GM19043 (cell line): ENCODE measurements around the gene KCNG2.

Source experiments
- ATAC-seq: cut with Tn5 transposase; IDR thresholded peaks from one replicate; pipeline ENCODE4 v1.9.1; 2021; ENCODE audit warnings: low read depth; ENCODE audit not compliant: unreplicated experiment

KCNG2 gene

GRCh38 chr18:79766308-79766707, 31.4 kb upstream of the KCNG2 start:
- ATAC-seq: no peak

- no peak for ATAC-seq
These were observed 29.0 kb upstream of the KCNG2 start for GRCh38 chr18:79768745-79769144.

GRCh38 chr18:79769698-79770500, 27.8 kb upstream of the KCNG2 start:
- ATAC-seq: no peak

- no peak for ATAC-seq
These were observed 27.3 kb upstream of the KCNG2 start for GRCh38 chr18:79770501-79770815.

GRCh38 chr18:79770826-79771225, 26.9 kb upstream of the KCNG2 start:
- ATAC-seq: no peak

- ATAC-seq: no peak
These were observed 26.2 kb upstream of the KCNG2 start for GRCh38 chr18:79771446-79772107.

GRCh38 chr18:79772108-79772864, 25.5 kb upstream of the KCNG2 start:
- ATAC-seq: no peak

GRCh38 chr18:79772865-79773696, 24.7 kb upstream of the KCNG2 start:
- ATAC-seq: no peak

- ATAC-seq: no peak
These were observed 23.6 kb upstream of the KCNG2 start for GRCh38 chr18:79774111-79774510.

- ATAC-seq: no peak
These were observed 22.1 kb upstream of the KCNG2 start for GRCh38 chr18:79775441-79776221.

- no peak for ATAC-seq
These were observed 21.1 kb upstream of the KCNG2 start for GRCh38 chr18:79776674-79777073.

- ATAC-seq: no peak
These were observed 19.4 kb upstream of the KCNG2 start for GRCh38 chr18:79778291-79778791.

- ATAC-seq: no peak
These were observed 18.6 kb upstream of the KCNG2 start for GRCh38 chr18:79779021-79779699.

- ATAC-seq: no peak
These were observed 18.0 kb upstream of the KCNG2 start for GRCh38 chr18:79779700-79780190.

GRCh38 chr18:79780547-79780946, 17.2 kb upstream of the KCNG2 start:
- no peak for ATAC-seq

- ATAC-seq: no peak
These were observed 16.3 kb upstream of the KCNG2 start for GRCh38 chr18:79781331-79781941.

GRCh38 chr18:79782566-79783308, 15.0 kb upstream of the KCNG2 start:
- no peak for ATAC-seq
